Calu3 (cell line): Measurements from ENCODE around the gene JAG2. TPM values are rescaled to one million over a fixed set of nuclear protein-coding genes. Genes with fewer than 3 reads are reported as not detected.

Experiments used
- Bru-seq: library from RNA; stranded (reverse); fragments of 400-500 nt; gene quantifications from one replicate; lab custom pipeline; 2021; lab: Mats Ljungman, UMichigan
- BruChase-seq, 2 experiments: library from RNA; stranded (reverse); fragments of 400-500 nt; gene quantifications; one replicate each; lab custom pipeline; 2021; lab: Mats Ljungman, UMichigan
- BruUV-seq: library from RNA; stranded (reverse); fragments of 400-500 nt; replicated peaks from 2 replicates; lab custom pipeline; 2021; lab: Mats Ljungman, UMichigan
- CTCF ChIA-PET: fragments of 300-600 bp; sonication (Branson Sonifier 250); formaldehyde crosslinking; loops from one replicate; lab custom pipeline; 2022; ENCODE audit warnings: antibody characterized with exemption; lab: Charles Lee
- DNase-seq: peaks from one replicate; pipeline ENCODE4 v3.0.0; 2022
- H3K27ac Mint-ChIP-seq: one replicate; pipeline ENCODE4 v1.8.0; 2022; ENCODE audit warnings: mixed read lengths; ENCODE audit not compliant: unreplicated experiment
- H3K27me3 Mint-ChIP-seq: one replicate; pipeline ENCODE4 v1.8.0; 2022; ENCODE audit warnings: mixed read lengths; ENCODE audit not compliant: unreplicated experiment
- H3K36me3 Mint-ChIP-seq: one replicate; pipeline ENCODE4 v1.8.0; 2022; ENCODE audit warnings: mild to moderate bottlenecking, moderate library complexity, mixed read lengths; ENCODE audit not compliant: insufficient read depth, unreplicated experiment
- H3K4me1 Mint-ChIP-seq: one replicate; pipeline ENCODE4 v1.8.0; 2022; ENCODE audit warnings: mild to moderate bottlenecking, low read depth, mixed read lengths; ENCODE audit not compliant: unreplicated experiment
- H3K4me3 Mint-ChIP-seq: one replicate; pipeline ENCODE4 v1.8.0; 2022; ENCODE audit warnings: mild to moderate bottlenecking, low read depth, moderate library complexity, mixed read lengths; ENCODE audit not compliant: unreplicated experiment
- H3K9me3 Mint-ChIP-seq: one replicate; pipeline ENCODE4 v1.8.0; 2022; ENCODE audit warnings: low read depth, mixed read lengths; ENCODE audit not compliant: unreplicated experiment
- CTCF ChIP-seq: fragments of 200-600 bp; IDR thresholded peaks from one replicate; pipeline ENCODE4 v1.8.0; 2022; ENCODE audit warnings: antibody characterized with exemption; ENCODE audit not compliant: unreplicated experiment
- intact Hi-C: fragments of 100-400 bp; cut with micrococcal nuclease; formaldehyde crosslinking; loops from one replicate; pipeline ENCODE4 v1.10.0; 2022; ENCODE audit not compliant: unreplicated experiment
- long read RNA-seq: library from polyadenylated mRNA; stranded (forward); transcript quantifications from one replicate; pipeline ENCODE4 v2.0.0, GENCODE V29; 2022
- total RNA-seq: library from RNA; stranded (reverse); gene quantifications from 2 replicates; pipeline ENCODE4 v1.2.3, GENCODE V29; 2022

Gene JAG2
- 13.8 and 17.6 TPM in 2 replicates for total RNA-seq
- percentile 34 among the genes with signal in this experiment for Bru-seq, nascent RNA
- percentile 57 among the genes with signal in this experiment for BruChase-seq, experiment 1, labeled RNA remaining after a 6-hour chase
- percentile 54 among the genes with signal in this experiment for BruChase-seq, experiment 2, labeled RNA remaining after a 2-hour chase
- long read RNA-seq, full-length matches to known transcripts = 3 of 10 reads
- long read RNA-seq, partial matches to known transcripts = 3 of 10 reads
- long read RNA-seq, other reads (novel, unspliced or antisense) = 4 of 10 reads

- TF ChIP-seq CTCF = no peak
- Mint-ChIP-seq H3K27me3 (peaks cover 11% of the 10 kb centered on the region), H3K27ac (peak within 1 kb of the TSS; percentile 68), H3K9me3 (no peaks in the 10 kb centered on the region), H3K4me3 (peak within 1 kb of the TSS; percentile 55), H3K36me3 (peaks cover 18% of the 10 kb centered on the region), H3K4me1 (peaks cover 10% of the 10 kb centered on the region)
- CTCF ChIA-PET = interaction anchor here (1.0 kb wide), 1 partner anchor 77 kb away, joined by 3 read pairs; no protein-coding TSS in a partner anchor
- intact Hi-C loops = loop anchor here (5.0 kb wide), 1 partner anchor 76 kb away; no protein-coding TSS in a partner anchor
- peak; percentile 64 for DNase-seq
- no TSS peak for BruUV-seq
Observed at GRCh38 chr14:105168496-105168978, at the start of gene JAG2. TSS of gene JAG2 (minus strand) at chr14:105168776. CDS start at chr14:105168420, 356 bp downstream.

GRCh38 chr14:105217774-105218173 lies 49.2 kb upstream of the JAG2 start:
- peaks cover 13% of the 10 kb centered on the region for H3K36me3 Mint-ChIP-seq
- H3K27me3 Mint-ChIP-seq = no peaks in the 10 kb centered on the region
- CTCF ChIA-PET = no interaction called here
- TF ChIP-seq CTCF = no peak
- no peaks in the 10 kb centered on the region for H3K9me3 Mint-ChIP-seq
- H3K4me3 Mint-ChIP-seq = no peak overlapping the region
- intact Hi-C loops = no loop called here
- BruUV-seq = no TSS peak
- H3K4me1 Mint-ChIP-seq = no peaks in the 10 kb centered on the region
- DNase-seq = no peak
- no peak overlapping the region for H3K27ac Mint-ChIP-seq

GRCh38 chr14:105216490-105217247 lies 48.1 kb upstream of the JAG2 start:
- H3K9me3 Mint-ChIP-seq = no peaks in the 10 kb centered on the region
- H3K4me3 Mint-ChIP-seq = no peak overlapping the region
- H3K27me3 Mint-ChIP-seq = no peaks in the 10 kb centered on the region
- CTCF ChIA-PET = interaction anchor here (0.5 kb wide), 1 partner anchor 26 kb away, joined by 6 read pairs; no protein-coding TSS in a partner anchor
- H3K4me1 Mint-ChIP-seq = no peaks in the 10 kb centered on the region
- BruUV-seq = no TSS peak
- DNase-seq = no peak
- no peak for TF ChIP-seq CTCF
- no peak overlapping the region for H3K27ac Mint-ChIP-seq
- intact Hi-C loops = no loop called here
- peaks cover 13% of the 10 kb centered on the region for H3K36me3 Mint-ChIP-seq

- H3K36me3 Mint-ChIP-seq = peaks cover 13% of the 10 kb centered on the region
- CTCF ChIA-PET = no interaction called here
- H3K27me3 Mint-ChIP-seq = no peaks in the 10 kb centered on the region
- no peak for TF ChIP-seq CTCF
- H3K27ac Mint-ChIP-seq = no peak overlapping the region
- no peak overlapping the region for H3K4me3 Mint-ChIP-seq
- H3K9me3 Mint-ChIP-seq = no peaks in the 10 kb centered on the region
- no peaks in the 10 kb centered on the region for H3K4me1 Mint-ChIP-seq
- DNase-seq = no peak
- intact Hi-C loops = no loop called here
- no TSS peak for BruUV-seq
Observed at GRCh38 chr14:105215602-105216001, 47.0 kb upstream of the JAG2 start.
